ENCODE data around the gene NOB1.

Gene NOB1

DNA sequence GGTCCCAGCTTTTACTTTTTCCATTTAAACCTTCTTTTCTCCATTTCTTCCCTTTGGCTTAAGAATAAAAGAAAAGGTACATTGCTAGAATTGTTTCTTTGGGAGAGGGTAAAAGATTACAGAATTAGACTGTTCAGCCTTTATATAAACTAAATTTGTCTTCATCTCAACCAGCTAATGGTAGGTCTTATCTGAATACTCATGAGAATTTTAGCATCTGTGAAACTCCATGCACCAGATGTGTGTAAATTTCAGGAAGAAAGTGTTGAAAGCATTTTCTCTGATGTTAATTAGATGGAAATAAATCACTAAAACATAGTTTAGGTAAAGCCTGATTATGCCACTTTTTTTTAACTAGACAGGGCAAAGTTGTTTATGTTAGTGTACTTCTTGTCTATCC is 53.3 kb downstream of the NOB1 start:
- TF ChIP-seq, protein P1, sequence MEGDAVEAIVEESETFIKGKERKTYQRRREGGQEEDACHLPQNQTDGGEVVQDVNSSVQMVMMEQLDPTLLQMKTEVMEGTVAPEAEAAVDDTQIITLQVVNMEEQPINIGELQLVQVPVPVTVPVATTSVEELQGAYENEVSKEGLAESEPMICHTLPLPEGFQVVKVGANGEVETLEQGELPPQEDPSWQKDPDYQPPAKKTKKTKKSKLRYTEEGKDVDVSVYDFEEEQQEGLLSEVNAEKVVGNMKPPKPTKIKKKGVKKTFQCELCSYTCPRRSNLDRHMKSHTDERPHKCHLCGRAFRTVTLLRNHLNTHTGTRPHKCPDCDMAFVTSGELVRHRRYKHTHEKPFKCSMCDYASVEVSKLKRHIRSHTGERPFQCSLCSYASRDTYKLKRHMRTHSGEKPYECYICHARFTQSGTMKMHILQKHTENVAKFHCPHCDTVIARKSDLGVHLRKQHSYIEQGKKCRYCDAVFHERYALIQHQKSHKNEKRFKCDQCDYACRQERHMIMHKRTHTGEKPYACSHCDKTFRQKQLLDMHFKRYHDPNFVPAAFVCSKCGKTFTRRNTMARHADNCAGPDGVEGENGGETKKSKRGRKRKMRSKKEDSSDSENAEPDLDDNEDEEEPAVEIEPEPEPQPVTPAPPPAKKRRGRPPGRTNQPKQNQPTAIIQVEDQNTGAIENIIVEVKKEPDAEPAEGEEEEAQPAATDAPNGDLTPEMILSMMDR (IDR thresholded peaks at IDR 0.05; ENCODE audit: poor library complexity, severe bottlenecking): no peak
- no peaks in the 10 kb centered on the region for H3K9me3 ChIP-seq (ENCODE audit: severe bottlenecking)
- ATAC-seq (ENCODE audit: low read depth) (no peak), DNase-seq (ENCODE audit: low spot score) (no peak)
- no peaks in the 10 kb centered on the region for H3K27me3 ChIP-seq (ENCODE audit: insufficient read depth, poor library complexity, severe bottlenecking)
- H3K27ac ChIP-seq (ENCODE audit: poor library complexity, severe bottlenecking): no peak overlapping the region
- peaks cover 75% of the 10 kb centered on the region for H3K36me3 ChIP-seq (ENCODE audit: low read depth)
- peaks cover 4% of the 10 kb centered on the region for H3K4me1 ChIP-seq (ENCODE audit: insufficient read depth, poor library complexity, severe bottlenecking)
- H3K4me3 ChIP-seq (ENCODE audit: severe bottlenecking): no peak overlapping the region

DNA sequence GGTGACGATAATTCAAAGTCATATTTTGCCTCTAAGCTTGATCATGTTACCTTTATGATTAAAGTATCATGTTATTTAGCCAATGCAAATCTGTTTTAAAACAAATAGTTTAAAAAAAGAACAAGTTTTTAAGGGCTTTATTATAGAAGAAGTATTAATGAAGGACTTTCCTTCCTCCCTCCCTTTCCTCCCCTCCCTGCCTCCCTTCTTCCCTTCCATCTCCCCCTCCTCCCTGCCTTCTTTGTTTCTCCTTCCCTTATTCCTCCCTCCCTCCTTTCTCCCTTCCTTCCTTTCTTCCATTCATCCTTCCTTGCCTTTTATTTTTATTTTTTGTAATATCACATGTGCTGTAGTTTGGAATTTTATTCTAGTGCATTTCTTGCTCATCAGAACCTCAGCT is 54.8 kb downstream of the NOB1 start:
- Histone ChIP-seq H3K27ac (ENCODE audit: poor library complexity, severe bottlenecking) (no peak overlapping the region), H3K4me3 (ENCODE audit: severe bottlenecking) (no peak overlapping the region), H3K9me3 (ENCODE audit: severe bottlenecking) (no peaks in the 10 kb centered on the region), H3K36me3 (ENCODE audit: low read depth) (peaks cover 89% of the 10 kb centered on the region), H3K27me3 (ENCODE audit: insufficient read depth, poor library complexity, severe bottlenecking) (no peaks in the 10 kb centered on the region), H3K4me1 (ENCODE audit: insufficient read depth, poor library complexity, severe bottlenecking) (no peaks in the 10 kb centered on the region)
- TF ChIP-seq, protein P1 (IDR thresholded peaks at IDR 0.05; ENCODE audit: poor library complexity, severe bottlenecking): no peak
- ATAC-seq (ENCODE audit: low read depth) (no peak), DNase-seq (ENCODE audit: low spot score) (no peak)

GRCh38 chr16:69698404-69698803 is 56.3 kb downstream of the NOB1 start:
- H3K36me3 ChIP-seq (ENCODE audit: low read depth): peaks cover 92% of the 10 kb centered on the region
- TF ChIP-seq, protein P1 (IDR thresholded peaks at IDR 0.05; ENCODE audit: poor library complexity, severe bottlenecking): no peak
- ATAC-seq (ENCODE audit: low read depth) (no peak), DNase-seq (ENCODE audit: low spot score) (no peak)
- no peaks in the 10 kb centered on the region for H3K27me3 ChIP-seq (ENCODE audit: insufficient read depth, poor library complexity, severe bottlenecking)
- no peaks in the 10 kb centered on the region for H3K4me1 ChIP-seq (ENCODE audit: insufficient read depth, poor library complexity, severe bottlenecking)
- H3K4me3 ChIP-seq (ENCODE audit: severe bottlenecking): no peak overlapping the region
- no peaks in the 10 kb centered on the region for H3K9me3 ChIP-seq (ENCODE audit: severe bottlenecking)
- no peak overlapping the region for H3K27ac ChIP-seq (ENCODE audit: poor library complexity, severe bottlenecking)

DNA sequence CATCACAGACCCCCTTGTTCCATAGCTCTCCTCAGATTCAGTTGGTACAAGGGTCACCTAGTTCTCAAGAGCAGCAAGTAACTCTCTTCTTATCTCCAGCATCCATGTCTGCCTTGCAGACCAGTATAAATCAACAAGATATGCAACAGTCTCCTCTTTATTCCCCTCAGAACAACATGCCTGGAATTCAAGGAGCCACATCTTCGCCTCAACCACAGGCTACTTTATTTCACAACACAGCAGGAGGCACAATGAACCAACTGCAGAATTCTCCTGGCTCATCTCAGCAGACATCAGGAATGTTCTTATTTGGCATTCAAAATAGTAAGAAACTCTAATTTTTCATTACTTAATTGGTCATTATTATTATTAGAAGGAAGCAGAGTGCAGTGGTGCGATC is 60.8 kb downstream of the NOB1 start:
- no peak overlapping the region for H3K4me3 ChIP-seq (ENCODE audit: severe bottlenecking)
- H3K27ac ChIP-seq (ENCODE audit: poor library complexity, severe bottlenecking): no peak overlapping the region
- H3K27me3 ChIP-seq (ENCODE audit: insufficient read depth, poor library complexity, severe bottlenecking): no peaks in the 10 kb centered on the region
- ATAC-seq (ENCODE audit: low read depth): no peak
- no peak for DNase-seq (ENCODE audit: low spot score)
- TF ChIP-seq, protein P1 (IDR thresholded peaks at IDR 0.05; ENCODE audit: poor library complexity, severe bottlenecking): no peak
- no peaks in the 10 kb centered on the region for H3K4me1 ChIP-seq (ENCODE audit: insufficient read depth, poor library complexity, severe bottlenecking)
- peaks cover 92% of the 10 kb centered on the region for H3K36me3 ChIP-seq (ENCODE audit: low read depth)
- H3K9me3 ChIP-seq (ENCODE audit: severe bottlenecking): no peaks in the 10 kb centered on the region

DNA sequence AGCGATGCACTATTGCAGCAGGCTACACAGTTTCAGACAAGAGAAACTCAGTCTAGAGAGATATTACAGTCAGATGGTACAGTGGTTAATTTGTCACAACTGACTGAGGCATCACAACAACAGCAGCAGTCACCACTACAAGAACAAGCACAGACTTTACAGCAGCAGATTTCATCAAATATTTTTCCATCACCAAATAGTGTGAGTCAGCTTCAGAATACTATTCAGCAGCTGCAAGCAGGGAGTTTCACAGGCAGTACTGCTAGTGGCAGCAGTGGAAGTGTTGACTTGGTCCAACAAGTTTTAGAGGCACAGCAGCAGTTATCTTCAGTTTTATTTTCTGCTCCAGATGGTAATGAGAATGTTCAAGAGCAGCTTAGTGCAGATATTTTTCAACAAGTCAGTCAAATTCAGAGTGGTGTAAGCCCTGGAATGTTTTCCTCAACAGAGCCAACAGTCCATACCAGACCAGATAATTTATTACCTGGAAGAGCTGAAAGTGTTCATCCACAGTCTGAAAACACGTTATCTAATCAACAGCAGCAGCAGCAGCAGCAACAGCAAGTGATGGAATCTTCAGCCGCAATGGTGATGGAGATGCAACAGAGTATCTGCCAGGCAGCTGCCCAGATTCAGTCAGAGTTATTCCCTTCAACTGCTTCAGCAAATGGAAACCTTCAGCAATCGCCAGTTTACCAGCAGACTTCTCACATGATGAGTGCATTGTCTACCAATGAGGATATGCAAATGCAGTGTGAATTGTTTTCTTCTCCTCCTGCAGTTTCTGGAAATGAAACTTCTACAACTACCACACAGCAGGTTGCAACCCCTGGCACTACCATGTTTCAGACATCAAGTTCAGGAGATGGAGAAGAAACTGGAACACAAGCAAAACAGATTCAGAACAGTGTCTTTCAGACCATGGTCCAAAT is 62.5 kb downstream of the NOB1 start:
- TF ChIP-seq, protein P1 (IDR thresholded peaks at IDR 0.05; ENCODE audit: poor library complexity, severe bottlenecking): no peak
- H3K9me3 ChIP-seq (ENCODE audit: severe bottlenecking): no peaks in the 10 kb centered on the region
- H3K4me3 ChIP-seq (ENCODE audit: severe bottlenecking): no peak overlapping the region
- DNase-seq (ENCODE audit: low spot score) (no peak), ATAC-seq (ENCODE audit: low read depth) (no peak)
- no peak overlapping the region for H3K27ac ChIP-seq (ENCODE audit: poor library complexity, severe bottlenecking)
- no peaks in the 10 kb centered on the region for H3K4me1 ChIP-seq (ENCODE audit: insufficient read depth, poor library complexity, severe bottlenecking)
- peaks cover 94% of the 10 kb centered on the region for H3K36me3 ChIP-seq (ENCODE audit: low read depth)
- H3K27me3 ChIP-seq (ENCODE audit: insufficient read depth, poor library complexity, severe bottlenecking): no peaks in the 10 kb centered on the region
